Thoracic aorta endothelial cell (primary cell): Measurements from ENCODE around the gene UPK3A. TPM values are rescaled to one million over a fixed set of nuclear protein-coding genes. Genes with fewer than 3 reads are reported as not detected.

ENCODE experiments used
- total RNA-seq: library from RNA; depleted of rRNA; stranded (reverse); fragments of >200 nt; gene quantifications from 2 replicates; pipeline ENCODE4 v1.2.3, GENCODE V29; 2012

The UPK3A gene
- total RNA-seq: not detected in 2 replicates

GRCh38 chr22:45284705-45285262 is at the start of gene UPK3A:
TSS of gene UPK3A (plus strand) at chr22:45284949. CDS start at chr22:45285014, 65 bp downstream.

DNA sequence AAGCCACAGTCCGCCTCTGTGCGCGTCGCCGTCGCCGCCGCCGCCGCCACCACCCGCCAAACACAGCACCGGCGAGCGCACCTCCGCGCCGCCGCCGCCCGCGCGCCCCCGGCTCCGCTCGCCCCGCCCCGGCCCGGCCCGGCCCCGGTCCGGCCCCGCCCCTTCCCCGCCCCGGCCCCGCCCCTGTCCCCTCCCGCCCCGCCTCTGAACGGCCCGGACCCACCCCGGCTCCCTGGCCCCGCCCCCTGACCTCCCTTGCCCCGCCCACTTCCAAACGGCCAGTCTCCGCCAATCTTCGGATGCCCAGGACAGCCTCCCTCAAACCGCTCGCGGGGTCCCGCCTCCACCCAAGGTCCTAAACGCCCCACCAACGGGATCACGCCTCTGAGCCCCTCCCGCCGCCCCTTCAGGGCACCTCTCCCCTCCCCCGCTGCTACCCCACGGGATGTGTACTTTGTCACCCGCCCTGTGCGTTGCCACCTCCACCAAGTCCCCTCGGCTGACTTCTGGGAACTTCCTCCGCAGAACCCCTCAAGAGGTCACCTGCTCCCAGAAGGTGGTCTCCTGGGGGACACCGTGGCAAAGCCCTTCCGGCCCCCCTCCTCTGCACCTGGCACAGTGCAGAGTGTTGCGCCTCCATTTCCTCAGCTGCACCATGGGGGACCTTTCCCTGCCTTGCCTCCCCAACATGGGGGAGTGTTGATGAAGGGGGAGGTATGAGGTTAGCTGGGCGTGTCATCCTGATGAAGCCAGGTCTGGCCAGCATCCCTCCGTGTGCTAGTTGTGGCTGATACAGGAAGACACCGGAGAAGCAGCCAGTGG is 43.7 kb upstream of the UPK3A start, which contains the start of gene KIAA0930:
KIAA0930 (minus strand) TSS at position 85 of the 822 bp plus-strand sequence. CDS start 191 bp downstream, outside the sequence.

GRCh38 chr22:45309422-45310227 is 24.9 kb downstream of the UPK3A start, which contains the start of gene FAM118A:
TSS of gene FAM118A (plus strand) at chr22:45309934. CDS start at chr22:45322380, 12,446 bp downstream.

Other genes starting within 250 kb of the UPK3A start
- gene NUP50, start 121.0 kb upstream of the UPK3A start, total RNA-seq: 99.2 and 105 TPM in 2 replicates
- 31.5 and 36.2 TPM in 2 replicates for gene KIAA0930, start 44.1 kb upstream of the UPK3A start, total RNA-seq
- 18.4 and 61.2 TPM in 2 replicates for gene FAM118A, start 25.0 kb downstream of the UPK3A start, total RNA-seq
- not detected in 2 replicates for gene SMC1B, start 128.7 kb downstream of the UPK3A start, total RNA-seq
- gene RIBC2, start 128.7 kb downstream of the UPK3A start, total RNA-seq: 1.8 and 2.1 TPM in 2 replicates
- gene FBLN1, start 217.9 kb downstream of the UPK3A start, total RNA-seq: 0.14 and 0.66 TPM in 2 replicates